H1 (cell line): ENCODE data around the gene PANK3. TPM values are rescaled to one million over a fixed set of nuclear protein-coding genes. Genes with fewer than 3 reads are reported as not detected.

Experiments used
- CTCF ChIA-PET: fragments of 300-600 bp; sonication (Branson Sonifier 250); formaldehyde crosslinking; loops from one replicate; lab custom pipeline; 2021; ENCODE audit not compliant: partially characterized antibody; lab: Charles Lee
- POLR2A ChIA-PET: fragments of 300-600 bp; sonication (Branson Sonifier 250); formaldehyde crosslinking; loops from one replicate; lab custom pipeline; 2021; ENCODE audit warnings: inconsistent platforms; ENCODE audit not compliant: partially characterized antibody; lab: Charles Lee
- DNase-seq, 2 experiments: peaks; one replicate each; pipeline versions ENCODE4 v3.0.0 to v3.0.0-alpha.2; 2010 to 2022; ENCODE audit warnings: low spot score in 2 of 2, low read depth in 1 of 2, mixed read lengths in 1 of 2
- FAIRE-seq: peaks from 2 replicates; lab custom pipeline; 2011; peaks lifted over from hg19 to GRCh38; lab: Jason Lieb, UNC
- H2AFZ ChIP-seq: 2 replicates; pipeline ENCODE4 v1.8.1; 2012; ENCODE audit warnings: low read length, inconsistent platforms
- H2AK5ac ChIP-seq: 2 replicates; pipeline ENCODE4 v1.6.1; 2013; ENCODE audit warnings: low read depth, low read length
- H2BK120ac ChIP-seq: replicated peaks from 2 replicates; pipeline ENCODE3; 2013; ENCODE audit warnings: low read depth, low read length, inconsistent platforms
- H2BK12ac ChIP-seq: 2 replicates; pipeline ENCODE4 v1.6.1; 2013; ENCODE audit warnings: low read depth, low read length
- H2BK15ac ChIP-seq: 2 replicates; pipeline ENCODE4 v1.6.1; 2013; ENCODE audit warnings: low read length
- H2BK20ac ChIP-seq: 2 replicates; pipeline ENCODE4 v1.6.1; 2013; ENCODE audit warnings: low read length
- H2BK5ac ChIP-seq: 2 replicates; pipeline ENCODE4 v1.6.1; 2013; ENCODE audit warnings: low read depth, low read length
- H3K14ac ChIP-seq: 2 replicates; pipeline ENCODE4 v1.6.1; 2013; ENCODE audit warnings: inconsistent platforms; ENCODE audit not compliant: insufficient read length
- H3K18ac ChIP-seq: 2 replicates; pipeline ENCODE4 v1.6.1; 2013; ENCODE audit warnings: low read length; ENCODE audit errors: extremely low read depth
- H3K23ac ChIP-seq: 2 replicates; pipeline ENCODE4 v1.6.1; 2013; ENCODE audit warnings: inconsistent platforms; ENCODE audit not compliant: insufficient read length
- H3K23me2 ChIP-seq: 2 replicates; pipeline ENCODE4 v1.6.1; 2013; ENCODE audit warnings: low read depth, low read length
- H3K27ac ChIP-seq: 2 replicates; pipeline ENCODE4 v1.6.1; 2011; ENCODE audit warnings: low read depth, low read length, inconsistent platforms
- H3K27me3 ChIP-seq, 4 experiments: replicated peaks in 1 of 4; 1 replicate in 1 of 4; 2 replicates in 3 of 4; pipeline versions ENCODE4 v1.6.1 to v1.8.1; 2011 to 2013; ENCODE audit warnings: low read length in 3 of 4, mild to moderate bottlenecking in 3 of 4, inconsistent platforms in 2 of 4, mixed read lengths in 2 of 4, moderate library complexity in 1 of 4; ENCODE audit not compliant: control insufficient read depth in 3 of 4, insufficient read depth in 3 of 4; ENCODE audit errors: extremely low read depth in 1 of 4
- H3K36me3 ChIP-seq, 4 experiments: 2 replicates each; pipeline versions ENCODE4 v1.6.1 to v1.8.1; 2011 to 2013; ENCODE audit warnings: mild to moderate bottlenecking in 4 of 4, low read length in 3 of 4, moderate library complexity in 2 of 4, control low read depth in 1 of 4, inconsistent platforms in 1 of 4; ENCODE audit not compliant: insufficient read depth in 4 of 4, control insufficient read depth in 2 of 4
- H3K4ac ChIP-seq: replicated peaks from 2 replicates; pipeline ENCODE3; 2013; ENCODE audit warnings: low read length, low read depth, mixed read lengths, inconsistent platforms; ENCODE audit not compliant: insufficient read length
- H3K4me1 ChIP-seq, 4 experiments: replicated peaks in 1 of 4; 1 replicate in 1 of 4; 2 replicates in 3 of 4; pipeline versions ENCODE4 v1.6.1 to v1.8.1; 2011 to 2013; ENCODE audit warnings: low read length in 3 of 4, inconsistent platforms in 2 of 4, mixed read lengths in 1 of 4; ENCODE audit not compliant: insufficient read depth in 4 of 4, control insufficient read depth in 3 of 4
- H3K4me2 ChIP-seq, 2 experiments: 2 replicates each; pipeline versions ENCODE4 v1.6.1 to v1.8.1; 2011 to 2013; ENCODE audit warnings: low read depth in 2 of 2, low read length in 2 of 2, control low read depth in 1 of 2, inconsistent platforms in 1 of 2, mild to moderate bottlenecking in 1 of 2; ENCODE audit not compliant: insufficient read depth in 1 of 2
- H3K4me3 ChIP-seq, 4 experiments: fragments of 200-600, 300-600 bp in 1 of 4; sonication (generic), shearing (Covaris generic), sonication (Bioruptor Twin) in 1 of 4; 2 replicates each; pipeline versions ENCODE4 v1.5.1 to v1.8.1; 2011 to 2016; ENCODE audit warnings: low read length in 4 of 4, low read depth in 3 of 4, control low read depth in 2 of 4, inconsistent platforms in 2 of 4, mild to moderate bottlenecking in 2 of 4, mixed read lengths in 1 of 4, moderate library complexity in 1 of 4; ENCODE audit not compliant: insufficient read depth in 2 of 4; ENCODE audit errors: extremely low read depth in 1 of 4
- H3K56ac ChIP-seq: replicated peaks from 2 replicates; pipeline ENCODE3; 2013; ENCODE audit warnings: low read depth, mild to moderate bottlenecking, mixed read lengths, low read length, inconsistent platforms; ENCODE audit not compliant: insufficient read length
- H3K79me1 ChIP-seq: 2 replicates; pipeline ENCODE4 v1.6.1; 2013; ENCODE audit warnings: low read depth, low read length, control low read depth
- H3K79me2 ChIP-seq, 2 experiments: 2 replicates each; pipeline versions ENCODE4 v1.6.1 to v1.8.1; 2012 to 2013; ENCODE audit warnings: low read length in 2 of 2, mild to moderate bottlenecking in 2 of 2, inconsistent platforms in 1 of 2; ENCODE audit not compliant: insufficient read depth in 2 of 2, control insufficient read depth in 1 of 2
- H3K9ac ChIP-seq, 4 experiments: replicated peaks in 1 of 4; 1 replicate in 1 of 4; 2 replicates in 3 of 4; pipeline versions ENCODE4 v1.6.1 to v1.8.1; 2011 to 2013; ENCODE audit warnings: low read depth in 3 of 4, low read length in 3 of 4, control low read depth in 2 of 4, mild to moderate bottlenecking in 2 of 4, moderate library complexity in 2 of 4, inconsistent platforms in 1 of 4; ENCODE audit errors: extremely low read depth in 1 of 4
- H3K9me3 ChIP-seq, 2 experiments: 2 replicates each; pipeline versions ENCODE4 v1.6.1 to v1.8.1; 2012 to 2013; ENCODE audit warnings: mild to moderate bottlenecking in 2 of 2, moderate library complexity in 2 of 2, control low read depth in 1 of 2, inconsistent platforms in 1 of 2, low read depth in 1 of 2, low read length in 1 of 2, mixed read lengths in 1 of 2; ENCODE audit not compliant: insufficient read depth in 2 of 2
- H4K20me1 ChIP-seq, 2 experiments: replicated peaks in 1 of 2; 2 replicates each; pipeline versions ENCODE3 to v1.8.1; 2011 to 2013; ENCODE audit warnings: inconsistent platforms in 2 of 2, low read length in 2 of 2, mild to moderate bottlenecking in 1 of 2; ENCODE audit not compliant: insufficient read depth in 2 of 2, control insufficient read depth in 1 of 2
- H4K5ac ChIP-seq: 2 replicates; pipeline ENCODE4 v1.6.1; 2013; ENCODE audit warnings: low read length, low read depth, mixed read lengths, inconsistent platforms; ENCODE audit not compliant: insufficient read length
- H4K8ac ChIP-seq: 2 replicates; pipeline ENCODE4 v1.8.0; 2013; ENCODE audit warnings: mild to moderate bottlenecking, moderate library complexity, low read length, inconsistent platforms; ENCODE audit not compliant: insufficient read depth; ENCODE audit errors: extremely low read depth
- H4K91ac ChIP-seq: replicated peaks from 2 replicates; pipeline ENCODE3; 2013; ENCODE audit warnings: low read length, mixed read lengths, inconsistent platforms; ENCODE audit not compliant: insufficient read length
- ATF3 ChIP-seq: IDR thresholded peaks from 2 replicates; pipeline ENCODE4 v1.6.1; 2011; ENCODE audit warnings: low read depth, mild to moderate bottlenecking, low read length; ENCODE audit not compliant: insufficient read depth
- EGR1 ChIP-seq: IDR thresholded peaks from 2 replicates; pipeline ENCODE4 v1.6.1; 2011; ENCODE audit warnings: low read depth, low read length, borderline replicate concordance
- EP300 ChIP-seq, 2 experiments: IDR thresholded peaks; 1 replicate in 1 of 2; 2 replicates in 1 of 2; pipeline ENCODE4 v1.6.1; 2011 to 2012; ENCODE audit warnings: low read depth in 2 of 2, low read length in 2 of 2, mild to moderate bottlenecking in 2 of 2, borderline replicate concordance in 1 of 2, inconsistent platforms in 1 of 2, moderate library complexity in 1 of 2
- JUND ChIP-seq: IDR thresholded peaks from 2 replicates; pipeline ENCODE4 v1.6.1; 2011; ENCODE audit warnings: mild to moderate bottlenecking, improper control_type of control experiment, low read length
- PHF8 ChIP-seq: fragments of 200-600 bp; sonication (generic); conservative IDR thresholded peaks from 2 replicates; pipeline ENCODE4 v1.7.1; 2012; ENCODE audit warnings: low read depth, mild to moderate bottlenecking, inconsistent platforms, low read length, moderate library complexity
- WGBS, 2 experiments: shearing (Covaris generic) in 1 of 2; methylation state at CpG; one replicate each; pipeline versions ENCODE4 v1.1.6 to v1.1.7; 2013 to 2015; ENCODE audit warnings: low lambda C conversion rate in 2 of 2, mixed read lengths in 2 of 2, inconsistent platforms in 1 of 2, low coverage in 1 of 2, missing lambda C conversion rate in 1 of 2; ENCODE audit not compliant: insufficient replicate concordance in 2 of 2, insufficient coverage in 1 of 2, insufficient read length in 1 of 2; ENCODE audit errors: extremely low coverage in 1 of 2, missing lambda C conversion rate in 1 of 2; 5-methylcytosine and 5-hydroxymethylcytosine counted together
- polyA plus RNA-seq, 7 experiments: library from polyadenylated mRNA; depleted of rRNA in 3 of 7; stranded (reverse) in 5 of 7; unstranded in 2 of 7; fragments of >200 nt in 5 of 7; fragments of 200-250 nt in 2 of 7; gene quantifications; 1 replicate in 5 of 7; 2 replicates in 1 of 7; 4 replicates in 1 of 7; pipeline versions ENCODE4 v1.2.1 to v1.2.3, GENCODE V29; 2011 to 2013; ENCODE audit warnings: missing spikeins in 2 of 7, mixed read lengths in 2 of 7
- total RNA-seq: library from RNA; stranded (reverse); fragmentation: NEBNext Ultra II Directional; extraction: Animal tissue kit (Norgen Biotek cat#: 25700); gene quantifications from 2 replicates; pipeline ENCODE4 v1.2.1, GENCODE V29; 2021

The PANK3 gene
- total and polyA plus RNA-seq, 2 of the 8 experiments (the other 6 are each of a cell fraction or from before 2014, with no cell fraction given): 8.6 to 101 TPM

GRCh38 chr5:168549554-168549953 is 29.6 kb downstream of the PANK3 start:
- Histone ChIP-seq H2BK20ac (no peak overlapping the region), H3K18ac (no peak overlapping the region), H3K27me3 (no peaks in the 10 kb centered on the region), H4K5ac (no peak overlapping the region), H2BK15ac (no peak overlapping the region), H3K9me3 (no peaks in the 10 kb centered on the region), H2AK5ac (no peak overlapping the region), H2BK5ac (no peak overlapping the region), H2BK120ac (no peak overlapping the region), H4K20me1 (peaks cover 1 to 2% of the 10 kb centered on the region in 2 experiments), H3K9ac (no peak overlapping the region), H3K14ac (no peak overlapping the region), H3K79me2 (peaks cover 0 to 10% of the 10 kb centered on the region in 2 experiments; a peak in 1 of 4 replicates), H3K79me1 (no peaks in the 10 kb centered on the region; the same call in 1 of the 2 replicates), H3K4ac (no peak overlapping the region), H3K56ac (no peak overlapping the region), H3K4me1 (no peaks in the 10 kb centered on the region), H2AFZ (no peak overlapping the region), H3K4me2 (no peak overlapping the region), H3K36me3 (peaks cover 0 to 40% (median 9%) of the 10 kb centered on the region in 4 experiments; a peak in 5 of 8 replicates), H3K27ac (no peak overlapping the region), H4K91ac (no peak overlapping the region), H3K23me2 (no peaks in the 10 kb centered on the region), H2BK12ac (no peak overlapping the region), H3K4me3 (no peak overlapping the region), H4K8ac (no peak overlapping the region), H3K23ac (no peak overlapping the region)
- FAIRE-seq (no peak), DNase-seq (no peak)
- ChIA-PET CTCF (no interaction called here), POLR2A (interaction anchor here (1.4 kb wide), 1 partner anchor 17 kb away, joined by 4 read pairs; no protein-coding TSS in a partner anchor)
- TF ChIP-seq JUND: no peak
- no peak for TF ChIP-seq EGR1
- no peak for TF ChIP-seq ATF3
- TF ChIP-seq EP300 (IDR thresholded peaks at IDR 0.05; ENCODE audit: borderline replicate concordance in 1 of 2, low read depth in 2 of 2, low read length in 2 of 2): no peak
- TF ChIP-seq PHF8: no peak
- 92% methylated on average over 7 of the region's 7 CpGs; no CpG with 5 or more reads in 1 of the 2 experiments for WGBS, 2 experiments
